Ovary (tissue), 9 donors: Measurements from ENCODE around the gene KCNMB2. TPM values are rescaled to one million over a fixed set of nuclear protein-coding genes. Genes with fewer than 3 reads are reported as not detected.

Source experiments
- DNase-seq, 5 donors: peaks; one replicate each; pipeline ENCODE4 v3.0.0-alpha.2; 2019 to 2020
- H3K27ac ChIP-seq, 2 donors: fragments of 200-600 bp; one replicate each; pipeline versions ENCODE4 v1.5.1 to v1.8.0; 2019 to 2022
- H3K27me3 ChIP-seq: fragments of 200-600 bp; one replicate; pipeline ENCODE4 v1.8.0; 2022
- H3K36me3 ChIP-seq: fragments of 200-600 bp; sonication (generic); one replicate; pipeline ENCODE4 v1.5.1; 2019
- H3K4me1 ChIP-seq: one replicate; pipeline ENCODE4 v1.8.1; 2013; ENCODE audit warnings: mild to moderate bottlenecking, moderate library complexity; ENCODE audit not compliant: insufficient read depth
- H3K4me3 ChIP-seq: fragments of 200-600 bp; sonication (generic); one replicate; pipeline ENCODE4 v1.5.1; 2017
- H3K9me3 ChIP-seq, 2 donors: fragments of 200-600 bp in 1 of 2; sonication (generic) in 1 of 2; one replicate each; pipeline versions ENCODE4 v1.5.1 to v1.8.1; 2013 to 2019; ENCODE audit warnings: mild to moderate bottlenecking in 1 of 2, moderate library complexity in 1 of 2
- EP300 ChIP-seq: sonication (generic); formaldehyde crosslinking; IDR thresholded peaks from one replicate; pipeline ENCODE4 v1.6.1; 2017; ENCODE audit warnings: antibody characterized with exemption
- POLR2A ChIP-seq: fragments of 450-650 bp; IDR thresholded peaks from one replicate; pipeline ENCODE4 v1.6.1; 2017; ENCODE audit warnings: antibody characterized with exemption, mild to moderate bottlenecking, moderate library complexity
- WGBS, 3 donors: extraction: QIAGEN DNeasy Blood & Tissue Kit in 1 of 3; methylation state at CpG; one replicate each; pipeline versions ENCODE4 v1.1.5 to v1.1.7; 2013 to 2017; 5-methylcytosine and 5-hydroxymethylcytosine counted together
- intact Hi-C, 4 donors: fragments of 100-400 bp; cut with DNase I; formaldehyde crosslinking; loops; one replicate each; pipeline versions ENCODE4 v1.11.0 to v1.15.1; 2022 to 2023
- polyA plus RNA-seq, 2 donors: library from polyadenylated mRNA; stranded (reverse); fragments of 200-250 nt in 1 of 2; fragments of 350-450 nt in 1 of 2; fragmentation: Illumina TruSeq in 1 of 2; extraction: RNeasy Lipid Tissue Mini Kit (QIAGEN cat#74804) in 1 of 2; gene quantifications; one replicate each; pipeline ENCODE4 v1.2.3, GENCODE V29; 2013 to 2014
- total RNA-seq, 7 donors: library from RNA; depleted of rRNA in 2 of 7; stranded (reverse); fragments of >200 nt in 2 of 7; fragmentation: NEBNext Ultra II Directional in 3 of 7; extraction: Animal tissue kit (Norgen Biotek cat#: 25700) in 3 of 7; gene quantifications; one replicate each; pipeline versions ENCODE4 v1.1.0 to v1.2.4, GENCODE V29; 2016 to 2023
- TF ChIP-seq, protein P1 (sequence below), 3 donors: fragments of 450-650 bp in 2 of 3; fragments of 200-600 bp in 1 of 3; IDR thresholded peaks; one replicate each; pipeline versions ENCODE4 v1.5.1 to v1.8.0; 2016 to 2022; ENCODE audit warnings: antibody characterized with exemption in 3 of 3, mild to moderate bottlenecking in 1 of 3
- donor health status: DM: no; HTN: no; CAD: no; lungs with moderate emphysema.
- donor health status: DM: no; HTN: no; CAD: no.
- donor health status: Bipolar disorder and iron deficiency.
- donor health status: DM: yes; HTN: yes; CAD: no.
- donor health status: DM: no; HTN: no; CAD: no.
- donor health status: DM: yes; HTN: yes; CAD: no.

KCNMB2 gene
- total and polyA plus RNA-seq, 9 donors = 5.7 to 11.6 (median 7.5) TPM

DNA sequence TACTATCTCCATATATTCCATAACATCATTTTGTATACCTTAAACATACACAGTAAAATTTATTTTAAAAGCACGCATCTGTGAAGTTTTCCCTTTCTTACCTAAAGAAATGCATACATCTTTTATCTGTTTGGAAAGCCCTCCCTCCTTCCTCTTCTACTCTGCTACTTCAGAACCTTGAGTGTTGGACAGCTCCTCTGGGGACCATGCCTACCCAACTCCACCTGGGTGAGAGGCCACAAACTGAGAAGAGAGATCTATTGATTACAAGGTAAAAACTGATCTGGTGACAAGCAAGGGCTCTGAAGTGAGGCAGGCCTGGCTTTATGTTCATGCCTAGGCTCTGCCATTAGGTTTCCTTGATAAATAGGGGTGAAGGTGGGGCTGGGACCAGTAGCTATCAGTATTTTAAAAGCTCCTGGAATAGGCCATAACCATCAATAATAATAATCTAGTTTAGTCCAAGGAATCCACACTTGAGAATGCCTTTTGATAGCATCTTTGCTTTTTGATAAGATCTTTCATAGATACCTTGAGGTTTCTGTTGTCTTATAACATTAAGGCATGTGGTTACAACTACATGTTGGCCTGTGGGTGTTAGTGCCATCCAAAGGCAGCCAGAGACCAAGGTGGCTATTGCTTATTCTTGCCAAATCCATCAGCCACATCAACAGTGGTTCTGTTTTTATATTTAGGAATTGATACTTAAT lies 148.8 kb downstream of the KCNMB2 start:
- H3K27ac ChIP-seq = no peak overlapping the region
- no peaks in the 10 kb centered on the region for H3K36me3 ChIP-seq
- DNase-seq = no peak
- H3K4me1 ChIP-seq = no peaks in the 10 kb centered on the region
- no peak overlapping the region for H3K4me3 ChIP-seq
- intact Hi-C loops = no loop called here
- H3K9me3 ChIP-seq = no peaks in the 10 kb centered on the region
- H3K27me3 ChIP-seq = peaks cover 4% of the 10 kb centered on the region
- TF ChIP-seq EP300 (no peak), POLR2A (no peak)
- TF ChIP-seq, protein P1, sequence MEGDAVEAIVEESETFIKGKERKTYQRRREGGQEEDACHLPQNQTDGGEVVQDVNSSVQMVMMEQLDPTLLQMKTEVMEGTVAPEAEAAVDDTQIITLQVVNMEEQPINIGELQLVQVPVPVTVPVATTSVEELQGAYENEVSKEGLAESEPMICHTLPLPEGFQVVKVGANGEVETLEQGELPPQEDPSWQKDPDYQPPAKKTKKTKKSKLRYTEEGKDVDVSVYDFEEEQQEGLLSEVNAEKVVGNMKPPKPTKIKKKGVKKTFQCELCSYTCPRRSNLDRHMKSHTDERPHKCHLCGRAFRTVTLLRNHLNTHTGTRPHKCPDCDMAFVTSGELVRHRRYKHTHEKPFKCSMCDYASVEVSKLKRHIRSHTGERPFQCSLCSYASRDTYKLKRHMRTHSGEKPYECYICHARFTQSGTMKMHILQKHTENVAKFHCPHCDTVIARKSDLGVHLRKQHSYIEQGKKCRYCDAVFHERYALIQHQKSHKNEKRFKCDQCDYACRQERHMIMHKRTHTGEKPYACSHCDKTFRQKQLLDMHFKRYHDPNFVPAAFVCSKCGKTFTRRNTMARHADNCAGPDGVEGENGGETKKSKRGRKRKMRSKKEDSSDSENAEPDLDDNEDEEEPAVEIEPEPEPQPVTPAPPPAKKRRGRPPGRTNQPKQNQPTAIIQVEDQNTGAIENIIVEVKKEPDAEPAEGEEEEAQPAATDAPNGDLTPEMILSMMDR (IDR thresholded peaks at IDR 0.05) = no peak
- WGBS, 3 donors = 88 to 93% (median 92%) methylated on average over 1 of the region's 1 CpG

DNA sequence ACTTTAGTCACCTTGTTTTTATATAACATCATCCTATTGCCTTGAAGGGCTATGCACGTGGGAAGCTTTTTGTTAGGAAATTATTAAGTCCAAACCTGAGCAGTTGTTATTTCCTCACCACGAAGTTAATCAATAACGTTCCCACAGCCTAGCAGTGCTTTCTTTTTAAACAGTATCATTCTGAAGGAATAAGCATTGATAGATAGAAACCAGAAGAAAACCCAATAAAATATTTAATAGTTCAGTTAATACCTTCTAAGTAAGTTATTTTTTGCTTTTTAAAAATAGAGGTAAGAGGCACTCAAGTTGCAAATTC lies 149.3 kb downstream of the KCNMB2 start:
- no peak overlapping the region for H3K4me3 ChIP-seq
- no peaks in the 10 kb centered on the region for H3K36me3 ChIP-seq
- H3K27me3 ChIP-seq = peaks cover 4% of the 10 kb centered on the region
- no peak overlapping the region for H3K27ac ChIP-seq
- TF ChIP-seq EP300 = no peak
- TF ChIP-seq, protein P1 (IDR thresholded peaks at IDR 0.05) = no peak
- intact Hi-C loops = no loop called here
- DNase-seq = no peak
- H3K4me1 ChIP-seq = no peaks in the 10 kb centered on the region
- 49 to 54% (median 52%) methylated on average over 3 of the region's 3 CpGs for WGBS, 3 donors
- no peaks in the 10 kb centered on the region for H3K9me3 ChIP-seq

DNA sequence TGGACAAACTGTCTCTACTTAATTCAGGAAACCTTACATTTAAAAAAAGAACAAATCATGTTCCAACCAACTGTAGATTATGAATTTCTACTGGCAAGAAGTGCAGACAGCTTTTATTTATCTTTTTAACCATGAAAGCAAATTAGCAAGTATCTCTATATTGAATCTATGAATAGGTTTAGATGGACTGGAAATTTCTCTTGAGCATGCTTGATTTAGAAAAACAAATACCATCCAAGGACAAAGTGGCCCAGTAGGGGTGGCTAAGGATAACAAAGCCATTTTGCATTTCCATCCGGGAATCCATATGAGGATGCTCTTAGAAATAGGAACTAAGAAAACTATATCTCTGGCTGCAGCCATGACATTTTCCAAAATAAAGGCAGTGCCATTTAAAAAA lies 150.6 kb downstream of the KCNMB2 start:
- H3K27me3 ChIP-seq = peaks cover 4% of the 10 kb centered on the region
- no peaks in the 10 kb centered on the region for H3K9me3 ChIP-seq
- intact Hi-C loops = no loop called here
- H3K36me3 ChIP-seq = no peaks in the 10 kb centered on the region
- H3K27ac ChIP-seq = no peak overlapping the region
- no peak overlapping the region for H3K4me3 ChIP-seq
- no peak for TF ChIP-seq POLR2A
- no peak for DNase-seq
- no peaks in the 10 kb centered on the region for H3K4me1 ChIP-seq
- 51 to 57% (median 51%) methylated on average over 1 of the region's 1 CpG for WGBS, 3 donors

DNA sequence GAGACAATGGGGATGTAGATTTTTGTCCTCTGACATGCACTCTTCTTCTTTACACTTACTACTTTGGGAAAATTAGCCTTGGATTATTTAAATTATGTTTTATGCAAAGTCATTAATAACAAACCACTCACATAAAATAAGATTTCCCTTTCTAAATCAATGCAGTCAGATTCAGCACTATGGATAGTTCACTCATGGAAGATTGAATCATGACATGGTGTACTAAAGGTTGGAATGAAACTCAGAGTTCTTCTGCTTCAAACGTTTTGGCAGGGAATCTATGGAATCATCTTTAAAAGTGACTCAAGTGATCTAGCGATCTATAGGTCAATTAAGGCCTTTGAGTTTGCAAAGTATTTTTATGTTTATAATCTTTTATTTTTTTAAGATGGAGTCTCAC lies 154.3 kb downstream of the KCNMB2 start:
- Histone ChIP-seq H3K4me1 (no peaks in the 10 kb centered on the region), H3K27ac (no peak overlapping the region), H3K9me3 (no peaks in the 10 kb centered on the region), H3K36me3 (no peaks in the 10 kb centered on the region), H3K4me3 (no peak overlapping the region), H3K27me3 (peaks cover 4% of the 10 kb centered on the region)
- intact Hi-C loops = no loop called here
- no peak for DNase-seq
- no peak for TF ChIP-seq POLR2A
- TF ChIP-seq EP300 = no peak
- TF ChIP-seq, protein P1 (IDR thresholded peaks at IDR 0.05) = no peak
- 41 to 45% (median 42%) methylated on average over 2 of the region's 2 CpGs for WGBS, 3 donors

DNA sequence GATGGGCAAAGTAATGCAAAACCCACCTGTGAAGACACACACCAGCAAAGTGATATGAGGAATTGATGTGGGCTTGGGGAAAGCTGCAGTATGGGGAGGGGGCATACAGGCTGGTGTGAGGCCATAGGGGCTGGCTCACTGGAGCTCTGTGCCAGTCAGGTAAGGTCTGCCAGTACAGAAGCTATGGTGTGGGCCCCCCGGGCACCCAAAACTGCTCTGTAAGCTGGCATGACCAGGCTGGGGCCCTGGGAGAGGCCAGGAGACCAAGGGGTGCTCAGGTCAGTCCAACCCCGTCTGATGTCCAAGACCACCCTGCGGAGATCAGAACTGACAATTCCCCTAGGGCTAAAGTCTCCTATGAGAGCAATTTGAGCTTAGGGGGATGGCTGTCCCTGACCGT lies 163.1 kb downstream of the KCNMB2 start:
- TF ChIP-seq POLR2A = no peak
- no peak for TF ChIP-seq EP300
- TF ChIP-seq, protein P1 (IDR thresholded peaks at IDR 0.05) = no peak
- DNase-seq = no peak
- Histone ChIP-seq H3K4me1 (no peaks in the 10 kb centered on the region), H3K27me3 (no peaks in the 10 kb centered on the region), H3K36me3 (no peaks in the 10 kb centered on the region), H3K27ac (no peak overlapping the region), H3K4me3 (no peak overlapping the region), H3K9me3 (no peaks in the 10 kb centered on the region)
- intact Hi-C loops = no loop called here
- 88 to 98% (median 90%) methylated on average over 3 to 4 of the region's 4 CpGs for WGBS, 3 donors
